GM21423 (cell line): ENCODE measurements around the gene LTC4S.
A peak's percentile ranks its signal among the peaks of the same experiment; 100 is the strongest.
"Not testable (repeated sequence)": the region's sequence is repeated elsewhere in the genome, so short reads cannot be mapped to it uniquely, and the experiment has no call there.

Source experiments
- ATAC-seq: cut with Tn5 transposase; IDR thresholded peaks from one replicate; pipeline ENCODE4 v1.9.1; 2021; ENCODE audit warnings: mild to moderate bottlenecking, moderate library complexity; ENCODE audit not compliant: unreplicated experiment

The LTC4S gene, protein sequence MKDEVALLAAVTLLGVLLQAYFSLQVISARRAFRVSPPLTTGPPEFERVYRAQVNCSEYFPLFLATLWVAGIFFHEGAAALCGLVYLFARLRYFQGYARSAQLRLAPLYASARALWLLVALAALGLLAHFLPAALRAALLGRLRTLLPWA

DNA sequence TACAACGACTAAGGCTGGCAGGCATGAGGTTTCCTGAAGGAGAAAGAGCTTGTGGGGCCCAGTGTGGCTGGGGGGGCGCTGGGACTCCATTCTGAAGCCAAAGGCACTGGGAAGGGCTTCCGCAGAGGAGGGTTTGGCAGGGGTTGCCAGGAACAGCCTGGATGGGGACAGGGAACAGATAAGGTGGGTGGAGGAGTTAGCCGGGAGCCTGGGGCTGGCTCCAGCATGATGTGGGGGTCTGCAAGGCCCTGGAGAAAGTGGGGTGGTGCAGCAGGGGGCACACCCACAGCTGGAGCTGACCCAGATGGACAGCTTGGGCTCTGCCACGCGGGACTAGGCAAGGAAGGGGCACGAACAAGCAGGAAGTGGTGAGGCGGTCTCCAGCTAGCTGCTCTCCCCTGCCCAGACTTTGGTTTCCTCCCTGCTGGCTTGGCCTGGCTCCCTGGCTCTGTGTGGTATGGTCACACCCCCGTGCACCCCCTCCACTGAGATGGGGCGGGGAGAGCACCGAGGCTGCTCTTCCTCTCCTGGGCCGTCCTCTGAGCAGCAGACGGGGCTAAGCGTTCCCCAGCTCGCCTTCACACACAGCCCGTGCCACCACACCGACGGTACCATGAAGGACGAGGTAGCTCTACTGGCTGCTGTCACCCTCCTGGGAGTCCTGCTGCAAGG lies at the start of gene LTC4S:
Gene LTC4S, plus strand, starts transcription at position 519 of the 672 bp plus-strand sequence. Its CDS starts 95 bp downstream, at position 614.
- peak; percentile 36 for ATAC-seq

DNA sequence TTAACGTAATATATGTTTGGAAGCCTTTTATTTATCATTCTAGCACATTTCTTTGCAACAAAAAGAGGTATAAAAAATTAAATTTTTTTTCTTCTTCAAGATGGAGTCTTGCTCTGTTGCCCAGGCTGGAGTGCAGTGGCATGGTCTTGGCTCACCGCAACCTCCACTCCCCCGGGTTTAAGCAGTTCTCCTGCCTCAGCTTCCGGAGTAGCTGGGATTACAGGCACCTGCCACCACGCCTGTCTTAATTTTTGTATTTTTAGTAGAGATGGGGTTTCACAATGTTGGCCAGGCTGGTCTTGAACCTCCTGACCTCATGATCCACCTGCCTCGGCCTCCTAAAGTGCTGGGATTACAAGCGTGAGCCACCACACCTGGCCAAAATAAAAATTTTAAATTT lies 49.7 kb upstream of the LTC4S start:
- not testable (repeated sequence) for ATAC-seq

DNA sequence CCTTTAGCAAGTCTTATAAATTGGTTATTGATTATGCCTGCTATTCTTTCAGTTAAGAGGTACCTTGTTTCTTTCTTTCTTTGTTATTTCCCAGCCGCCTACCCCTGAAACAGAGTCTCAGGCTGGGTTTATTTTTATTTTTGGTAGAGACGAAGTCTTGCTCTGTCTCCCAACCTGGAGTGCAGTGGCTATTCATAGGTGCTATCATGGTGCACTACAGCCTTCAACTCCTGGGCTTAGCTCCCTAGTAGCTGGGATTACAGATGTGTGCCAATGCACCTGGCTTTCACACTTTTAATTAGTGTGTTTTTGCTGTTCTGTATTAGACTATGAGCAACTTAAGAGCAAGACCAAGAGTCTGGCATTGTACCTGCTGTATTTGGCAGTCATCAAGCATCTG lies 46.9 kb upstream of the LTC4S start:
- ATAC-seq, result no peak

DNA sequence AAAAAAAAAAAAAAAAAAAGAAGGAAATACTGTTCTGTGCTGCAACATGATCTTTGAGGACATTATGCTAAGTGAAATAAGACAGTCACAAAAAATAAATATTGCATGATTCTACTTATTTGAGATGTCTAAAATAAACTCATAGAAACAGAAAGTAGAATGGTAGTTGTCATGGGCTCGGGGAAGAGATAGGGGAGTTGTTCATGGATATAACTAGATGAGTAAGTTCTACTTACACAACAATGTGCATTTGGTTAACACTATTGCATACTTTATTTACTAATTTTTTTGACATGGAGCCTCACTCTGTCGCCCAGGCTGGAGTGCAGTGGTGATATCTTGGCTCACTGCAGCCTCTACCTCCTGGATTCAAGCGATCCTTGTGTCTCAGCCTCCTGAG lies 46.0 kb upstream of the LTC4S start:
- ATAC-seq, result no peak

DNA sequence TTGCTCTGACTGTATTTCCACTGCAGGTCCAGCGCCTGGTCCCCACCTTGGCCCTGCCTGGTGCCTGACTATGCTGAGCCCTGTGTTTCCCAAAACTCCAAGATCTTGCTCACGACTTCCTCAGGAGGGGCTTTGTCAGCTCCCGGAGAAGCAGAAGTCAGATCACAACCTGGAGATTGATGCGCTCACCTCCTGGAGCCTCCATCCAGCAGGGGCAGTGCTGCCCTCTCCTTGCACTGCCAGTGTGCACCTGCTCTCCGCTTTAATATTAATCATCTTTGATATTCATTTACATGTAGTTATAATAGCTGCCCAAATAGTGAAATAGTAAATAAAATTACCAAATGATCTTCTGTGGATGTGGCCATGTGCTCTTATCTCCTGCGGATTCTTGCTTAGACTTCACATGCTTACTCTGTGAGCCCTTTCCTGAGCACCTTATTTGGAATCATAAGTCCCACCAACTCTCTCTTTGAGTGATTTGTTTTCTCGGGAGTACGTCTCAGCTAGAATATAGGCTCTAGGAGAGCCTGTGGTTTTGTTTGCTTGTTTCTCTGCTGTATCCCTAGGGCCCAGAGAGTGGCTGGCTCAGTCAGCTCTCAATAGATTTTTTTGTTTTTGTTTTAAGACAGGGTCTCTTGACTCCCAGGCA lies 43.8 kb upstream of the LTC4S start:
- no peak for ATAC-seq

DNA sequence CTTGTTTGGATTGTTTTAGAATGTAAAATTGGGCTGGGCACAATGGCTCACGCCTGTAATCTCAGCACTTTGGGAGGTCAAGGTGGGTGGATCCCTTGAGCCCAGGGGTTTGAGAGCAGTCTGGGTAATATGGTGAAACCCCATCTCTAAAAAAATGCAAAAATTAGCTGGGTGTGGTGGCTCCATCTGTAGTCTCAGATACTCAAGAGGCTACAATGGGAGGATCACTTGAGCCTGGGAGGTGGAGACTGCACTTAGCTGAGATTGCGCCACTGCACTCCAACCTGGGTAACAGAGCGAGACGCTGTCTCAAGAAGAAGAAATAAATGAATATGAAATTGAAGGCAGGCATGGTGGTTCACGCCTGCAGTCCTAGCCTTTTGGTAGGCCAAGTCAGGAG lies 39.8 kb upstream of the LTC4S start:
- ATAC-seq, result no peak

DNA sequence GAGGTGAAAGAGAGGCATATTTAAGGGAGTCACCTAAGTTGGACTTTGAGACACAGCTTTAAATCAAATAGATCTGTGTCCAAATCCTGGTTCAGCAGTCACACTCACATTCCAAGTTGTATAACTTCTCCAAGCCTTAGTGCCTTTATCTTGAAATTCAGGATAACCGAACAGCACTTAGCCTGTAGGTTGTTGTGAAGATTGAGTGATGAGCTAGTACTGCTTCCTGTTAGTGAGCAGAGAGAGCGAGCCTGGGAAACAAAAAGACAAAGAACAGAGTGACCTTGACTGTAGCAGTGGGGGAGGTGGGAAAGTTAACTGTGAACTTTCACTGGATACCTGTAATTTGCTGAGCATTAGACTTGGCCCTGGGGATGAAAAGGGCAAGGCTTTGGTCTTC lies 38.8 kb upstream of the LTC4S start:
- ATAC-seq, result no peak

DNA sequence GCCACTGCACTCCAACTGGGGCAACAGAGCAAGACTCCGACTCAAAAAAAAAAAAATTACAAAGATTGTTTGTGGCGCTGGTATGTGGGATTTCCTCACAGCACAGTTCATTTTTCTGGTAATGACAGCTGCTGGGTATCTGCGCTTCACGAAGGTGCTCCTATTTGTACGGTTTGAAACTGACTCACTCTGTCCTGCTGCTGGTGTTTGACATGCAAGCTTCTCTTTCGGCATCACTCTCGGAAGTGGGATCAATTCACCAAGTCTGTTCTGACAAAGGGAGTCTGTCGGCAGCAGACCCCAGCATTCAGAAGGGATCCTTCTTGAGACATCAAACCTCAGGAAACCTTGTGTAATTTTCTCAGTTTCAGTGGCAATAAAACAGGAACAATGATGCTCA lies 34.8 kb upstream of the LTC4S start:
- no peak for ATAC-seq

DNA sequence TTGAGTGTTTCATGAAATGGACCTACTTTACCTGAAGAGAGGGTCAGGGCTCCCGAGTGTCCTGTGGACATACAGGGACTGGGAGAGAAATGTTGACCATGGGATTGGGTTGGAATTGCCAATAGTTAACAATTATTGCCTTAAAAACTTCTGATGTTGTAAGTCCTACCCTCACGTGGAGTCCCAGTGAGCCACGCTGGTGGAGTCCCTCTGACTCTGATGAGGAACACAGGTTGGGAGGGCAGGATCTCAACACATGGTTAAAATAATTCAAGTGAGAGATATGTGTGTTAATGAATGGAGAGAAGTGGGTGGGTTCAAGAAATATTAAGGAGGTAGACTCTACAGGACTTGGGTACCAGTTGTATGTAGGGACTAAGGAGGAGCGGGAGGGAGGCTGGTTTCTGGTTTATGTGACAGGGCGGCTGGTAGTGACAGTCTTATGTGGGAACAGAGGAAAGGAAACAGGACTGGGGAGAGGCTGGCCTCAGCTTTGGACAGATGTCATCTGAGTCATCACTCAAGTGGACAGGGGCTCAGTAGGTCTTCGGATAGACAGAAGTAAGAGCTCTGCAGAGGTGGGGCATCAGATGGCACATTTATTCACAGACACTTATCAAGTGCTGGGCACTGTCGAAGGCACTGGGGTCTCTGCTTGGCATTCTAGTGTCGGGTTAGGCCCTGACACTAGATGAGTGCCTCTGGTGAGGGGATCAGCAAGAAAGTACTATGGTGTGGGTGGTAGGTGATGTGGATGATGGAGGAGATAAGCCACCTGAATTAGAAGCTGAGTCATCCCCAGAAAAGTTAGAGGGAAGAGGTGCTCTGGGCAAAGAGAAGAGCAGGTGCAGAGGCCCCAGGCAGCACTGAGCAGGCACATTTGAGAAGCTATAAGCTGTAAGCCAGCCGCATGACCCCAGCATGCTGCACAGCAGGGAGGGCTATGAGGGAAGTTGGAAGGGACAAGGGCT lies 33.9 kb upstream of the LTC4S start:
- peak; percentile 40 for ATAC-seq

DNA sequence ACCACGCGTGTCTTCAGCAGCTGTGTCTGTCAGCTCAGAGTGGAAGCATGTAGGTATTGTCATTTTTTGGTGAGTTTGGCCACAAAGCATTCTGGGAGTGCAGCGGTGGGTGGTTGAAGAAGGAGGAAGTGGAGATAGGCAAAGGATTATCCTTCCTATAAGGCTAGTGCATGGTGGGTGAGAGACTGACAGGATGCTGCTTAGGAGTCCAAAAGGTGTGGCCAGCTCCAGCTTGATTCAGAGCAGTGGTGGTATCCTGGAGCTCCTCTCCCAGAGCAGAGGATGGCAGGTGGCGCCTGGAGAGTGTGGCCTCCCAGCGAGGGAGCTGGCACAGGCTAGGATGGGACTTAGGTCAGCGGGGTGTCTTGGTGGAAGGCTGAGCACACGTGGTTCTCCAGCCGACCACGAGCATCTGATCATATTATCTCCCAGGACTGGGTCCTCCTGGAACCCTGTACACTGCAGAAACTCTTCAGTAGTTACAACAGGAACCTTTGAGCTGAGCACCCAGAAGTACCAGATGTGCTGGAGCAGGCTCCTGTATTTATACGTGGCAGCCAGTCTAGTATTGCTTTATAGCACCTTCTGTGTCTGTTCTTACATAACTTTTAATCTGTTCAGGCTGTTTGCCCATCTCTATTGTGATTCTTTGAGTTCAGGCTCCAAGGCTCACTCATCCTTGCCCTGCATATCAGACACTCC lies 31.6 kb upstream of the LTC4S start:
- no peak for ATAC-seq

DNA sequence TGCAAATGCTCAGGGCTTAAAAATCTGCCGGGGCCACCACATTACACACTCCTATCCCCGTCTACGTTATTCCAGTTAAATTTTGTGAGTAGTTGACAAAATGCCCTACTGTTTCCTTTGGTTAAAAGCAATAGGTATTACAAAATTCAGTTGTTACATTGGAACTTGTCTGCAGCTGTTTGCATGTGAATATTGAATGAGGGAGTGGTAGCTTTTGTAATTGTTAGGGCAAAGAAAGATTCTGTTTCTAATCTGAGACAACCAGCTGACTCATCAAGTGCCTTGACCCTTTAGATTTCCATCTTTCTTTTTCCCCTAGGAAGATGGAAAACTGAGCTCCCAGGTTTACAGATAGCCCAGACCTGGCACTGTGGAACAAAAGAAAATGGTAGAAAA lies 31.0 kb upstream of the LTC4S start:
- no peak for ATAC-seq

DNA sequence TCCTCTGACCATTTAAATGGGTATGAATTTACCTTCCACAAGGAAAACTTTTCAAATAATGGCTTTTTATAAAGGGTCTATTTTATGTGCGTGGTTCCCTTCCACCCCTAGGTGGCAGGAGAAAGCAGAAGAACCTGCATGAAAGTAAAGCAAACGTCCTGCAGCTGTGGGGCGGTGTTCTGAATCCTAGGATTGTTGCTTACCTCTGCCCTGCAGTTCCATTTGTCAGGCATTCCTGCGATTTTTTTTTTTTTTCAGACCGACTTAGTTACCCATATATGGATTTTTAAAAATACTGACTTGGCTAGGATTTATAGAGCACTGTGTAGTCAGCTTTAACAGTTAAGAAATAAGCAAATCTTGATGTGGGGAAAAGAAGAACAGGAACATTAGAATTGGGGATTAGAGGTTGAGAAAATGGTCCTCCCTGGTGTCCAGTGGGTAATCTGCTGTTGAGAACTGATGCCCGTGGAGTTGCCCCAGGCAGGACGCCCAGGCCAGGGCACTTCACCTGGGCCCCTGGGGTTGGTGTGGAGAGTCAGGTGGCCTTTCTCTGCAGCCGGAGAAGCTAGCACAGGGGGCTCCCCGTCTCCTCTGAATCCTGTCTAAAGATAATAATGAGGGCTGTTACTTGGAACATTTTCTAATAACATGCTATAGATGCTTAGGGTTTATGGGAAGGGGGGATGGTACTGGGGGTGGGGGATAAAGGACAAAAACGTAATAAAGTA lies 30.4 kb upstream of the LTC4S start:
- no peak for ATAC-seq

DNA sequence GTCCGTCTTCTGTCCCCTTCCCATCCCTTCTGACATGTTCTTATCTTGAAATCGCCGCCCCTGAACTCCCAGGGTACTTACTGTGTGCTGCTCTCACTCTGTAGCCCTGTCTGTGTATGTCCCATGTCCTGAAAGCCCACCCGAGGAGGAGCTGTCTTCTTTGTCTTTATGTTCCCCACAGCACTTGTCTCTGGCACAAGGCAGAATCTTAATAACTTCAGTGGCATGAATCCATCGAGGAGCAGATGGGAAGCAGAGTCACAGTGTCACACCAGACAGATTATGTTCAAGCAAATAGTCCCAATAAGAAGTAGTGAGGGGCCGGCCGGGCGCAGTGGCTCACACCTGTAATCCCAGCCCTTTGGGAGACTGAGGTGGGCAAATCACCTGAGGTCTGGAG lies 29.7 kb upstream of the LTC4S start:
- no peak for ATAC-seq

DNA sequence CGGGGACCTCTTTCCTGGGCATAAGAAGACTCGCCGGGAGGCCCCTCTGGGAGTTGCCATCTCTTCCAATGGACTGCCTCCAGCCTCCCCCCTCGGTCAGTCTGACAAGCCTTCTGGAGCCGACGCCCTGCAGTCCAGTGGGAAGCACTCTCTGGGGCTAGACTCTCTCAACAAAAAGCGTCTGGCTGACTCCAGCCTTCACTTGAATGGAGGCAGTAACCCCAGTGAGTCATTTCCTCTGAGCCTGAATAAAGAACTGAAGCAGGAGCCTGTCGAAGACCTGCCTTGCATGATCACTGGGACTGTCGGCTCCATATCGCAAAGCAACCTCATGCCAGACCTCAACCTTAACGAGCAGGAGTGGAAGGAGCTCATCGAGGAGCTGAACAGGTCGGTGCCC lies 28.4 kb upstream of the LTC4S start:
- no peak for ATAC-seq

DNA sequence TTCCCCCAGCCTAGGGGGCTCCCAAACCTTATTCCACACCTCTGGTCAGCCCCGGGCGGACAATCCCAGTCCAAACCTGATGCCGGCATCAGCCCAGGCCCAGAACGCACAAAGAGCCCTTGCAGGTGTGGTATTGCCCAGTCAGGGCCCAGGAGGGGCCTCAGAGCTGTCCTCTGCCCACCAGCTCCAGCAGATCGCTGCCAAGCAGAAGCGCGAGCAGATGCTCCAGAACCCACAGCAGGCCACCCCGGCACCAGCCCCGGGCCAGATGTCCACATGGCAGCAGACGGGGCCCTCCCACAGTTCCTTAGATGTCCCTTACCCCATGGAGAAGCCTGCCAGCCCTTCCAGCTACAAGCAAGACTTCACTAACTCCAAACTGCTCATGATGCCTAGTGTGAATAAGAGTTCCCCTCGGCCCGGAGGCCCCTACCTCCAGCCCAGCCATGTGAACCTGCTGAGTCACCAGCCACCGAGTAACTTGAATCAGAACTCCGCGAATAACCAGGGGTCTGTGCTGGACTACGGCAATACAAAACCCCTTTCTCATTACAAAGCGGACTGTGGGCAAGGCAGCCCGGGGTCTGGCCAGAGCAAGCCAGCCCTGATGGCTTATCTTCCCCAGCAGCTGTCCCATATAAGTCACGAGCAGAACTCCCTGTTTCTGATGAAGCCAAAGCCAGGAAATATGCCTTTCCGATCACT lies 27.6 kb upstream of the LTC4S start:
- no peak for ATAC-seq

DNA sequence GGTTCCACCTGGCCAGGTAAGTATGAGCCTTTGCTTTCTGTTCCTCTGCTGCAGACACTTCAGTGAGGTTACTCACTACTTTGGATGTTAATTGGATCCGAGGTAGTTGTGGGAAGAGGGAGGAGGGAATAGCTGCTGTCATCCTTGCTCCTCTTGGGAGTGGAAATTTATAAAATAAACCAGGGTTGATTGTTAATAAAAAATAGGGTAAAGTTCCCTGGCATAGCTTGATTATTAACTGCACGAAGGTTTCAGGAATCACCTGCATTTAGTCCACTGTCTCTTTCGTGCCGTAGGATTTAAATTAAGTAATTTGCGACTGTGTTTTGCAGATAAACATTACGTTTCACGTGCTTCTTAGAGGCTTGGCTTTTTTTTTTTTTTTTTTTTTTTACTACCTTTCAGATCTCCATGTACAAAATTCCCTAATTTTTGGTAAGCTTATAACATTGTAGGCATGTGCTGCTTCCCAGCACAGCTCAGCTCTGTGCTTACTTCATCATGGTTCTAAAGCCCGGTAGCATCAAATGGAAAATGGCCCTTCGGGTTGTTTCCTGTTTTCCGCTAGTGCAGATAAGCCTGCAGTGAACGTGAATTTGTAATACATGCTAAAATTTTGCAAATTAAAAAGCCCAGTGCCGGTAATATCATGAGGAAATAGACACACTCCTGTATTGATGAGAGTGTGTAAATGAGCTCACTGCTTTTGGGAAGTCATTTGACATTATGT lies 26.9 kb upstream of the LTC4S start:
- no peak for ATAC-seq

DNA sequence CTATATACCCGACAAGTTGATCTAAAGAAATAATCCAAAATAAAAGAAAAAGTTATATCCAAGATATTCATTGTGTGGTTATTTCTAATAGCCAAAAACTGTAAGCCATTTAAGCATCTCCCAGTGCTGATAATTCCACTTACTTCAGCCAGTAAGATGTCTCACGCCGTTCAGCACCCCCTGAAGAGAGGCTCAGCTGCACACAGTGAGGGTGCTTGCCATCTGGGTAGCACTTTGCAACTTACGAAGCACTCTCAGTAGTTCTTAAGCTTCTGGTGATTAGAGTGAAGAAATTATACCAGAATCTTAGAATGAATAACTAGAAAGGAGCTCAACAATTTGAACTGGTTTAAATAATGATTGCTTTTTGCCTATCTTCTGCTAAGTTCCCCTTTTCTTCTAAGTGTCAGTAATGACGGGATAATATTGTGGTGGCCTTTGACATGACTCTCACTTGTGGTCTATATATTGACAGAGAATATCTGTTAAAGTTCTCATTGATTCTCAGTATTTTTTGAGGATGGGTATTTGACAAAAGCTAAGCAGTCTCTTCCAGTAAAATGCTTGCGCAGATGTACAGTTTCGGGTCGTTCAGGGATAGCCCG lies 26.2 kb upstream of the LTC4S start:
- ATAC-seq, result no peak

DNA sequence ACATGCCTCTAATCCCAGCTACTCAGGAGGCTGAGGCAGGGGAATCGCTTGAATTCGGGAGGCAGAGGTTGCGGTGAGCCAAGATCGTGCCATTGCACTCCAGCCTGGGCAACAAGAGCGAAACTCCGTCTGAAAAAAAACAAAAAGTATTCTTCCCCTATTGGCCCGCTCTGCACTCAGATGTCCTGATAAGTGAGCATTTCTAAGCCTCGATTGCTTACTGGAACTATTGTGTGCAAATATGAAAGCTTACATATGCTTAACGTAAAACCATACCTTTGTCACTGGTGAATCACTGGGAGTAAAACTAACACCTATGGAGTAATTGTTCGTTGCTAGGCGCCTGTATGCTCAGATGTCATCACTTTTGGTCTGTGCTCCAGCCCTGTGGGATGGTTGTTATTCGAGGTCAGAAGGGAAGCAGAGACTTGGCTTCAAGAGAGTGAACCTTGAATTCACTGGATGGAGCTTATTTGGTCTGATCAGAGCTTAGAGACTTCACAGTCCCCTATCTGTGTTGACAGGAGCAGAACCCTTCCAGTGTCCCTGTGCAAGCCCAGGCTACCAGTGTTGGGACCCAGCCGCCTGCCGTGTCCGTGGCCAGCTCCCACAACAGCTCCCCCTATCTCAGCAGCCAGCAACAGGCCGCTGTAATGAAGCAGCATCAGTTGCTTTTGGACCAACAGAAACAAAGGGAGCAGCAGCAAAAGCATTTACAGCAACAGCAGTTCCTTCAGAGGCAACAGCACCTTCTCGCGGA lies 25.3 kb upstream of the LTC4S start:
- ATAC-seq, result no peak
